Ascending aorta (tissue), 2 donors: ENCODE measurements around the gene FGF16. TPM values are rescaled to one million over a fixed set of nuclear protein-coding genes. Genes with fewer than 3 reads are reported as not detected.

ENCODE experiments used
- DNase-seq, 2 donors: peaks; one replicate each; pipeline ENCODE4 v3.0.0-alpha.2; 2019; ENCODE audit warnings: low spot score in 2 of 2
- H3K27ac ChIP-seq, 2 donors: fragments of 200-600 bp; sonication (generic); one replicate each; pipeline ENCODE4 v1.5.1; 2016 to 2017; ENCODE audit warnings: mild to moderate bottlenecking in 1 of 2
- H3K27me3 ChIP-seq: fragments of 200-600 bp; sonication (generic); one replicate; pipeline ENCODE4 v1.5.1; 2017
- H3K36me3 ChIP-seq, 2 donors: fragments of 200-600 bp; sonication (generic); one replicate each; pipeline ENCODE4 v1.5.1; 2016
- H3K4me1 ChIP-seq, 2 donors: fragments of 200-600 bp; sonication (generic); one replicate each; pipeline ENCODE4 v1.5.1; 2016 to 2017; ENCODE audit warnings: mild to moderate bottlenecking in 1 of 2
- H3K4me3 ChIP-seq, 2 donors: fragments of 200-600 bp; sonication (generic); one replicate each; pipeline ENCODE4 v1.5.1; 2016 to 2017; ENCODE audit warnings: mild to moderate bottlenecking in 1 of 2
- H3K9me3 ChIP-seq, 2 donors: fragments of 200-600 bp; sonication (generic); one replicate each; pipeline ENCODE4 v1.5.1; 2016
- intact Hi-C: fragments of 100-400 bp; cut with DNase I; formaldehyde crosslinking; loops from one replicate; pipeline ENCODE4 v1.15.1; 2023
- total RNA-seq: library from RNA; depleted of rRNA; stranded (reverse); fragments of >200 nt; gene quantifications from one replicate; pipeline ENCODE4 v1.1.0, GENCODE V29; 2016
- TF ChIP-seq, protein P1 (sequence below), 3 experiments: fragments of 200-600 bp in 2 of 3; fragments of 450-650 bp in 1 of 3; sonication (generic) in 2 of 3; IDR thresholded peaks; one replicate each; pipeline ENCODE4 v1.5.1; 2016 to 2019; ENCODE audit warnings: antibody characterized with exemption in 3 of 3, mild to moderate bottlenecking in 1 of 3, moderate library complexity in 1 of 3

FGF16 gene
- total RNA-seq, 1 donor from 2014 or later = not detected

DNA sequence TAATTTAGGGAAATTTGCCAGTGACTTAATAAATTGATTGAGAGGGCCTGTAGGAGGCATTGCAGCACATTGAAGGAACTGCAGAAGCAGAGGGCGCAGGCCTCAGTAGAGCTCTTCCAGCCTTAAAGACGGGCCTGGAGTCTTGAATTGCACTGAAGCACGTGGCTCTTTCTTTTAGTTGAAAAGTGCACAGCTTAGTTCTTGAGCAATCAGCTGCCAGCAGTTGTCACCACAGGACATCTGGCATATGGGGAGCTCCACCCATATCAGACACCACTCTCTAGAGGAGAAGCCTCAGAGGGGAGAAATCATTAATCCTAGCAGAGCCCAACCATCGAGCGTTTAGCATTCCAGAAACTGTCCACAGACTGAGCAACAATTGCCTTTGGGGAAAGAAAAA is 16.0 kb upstream of the FGF16 start:
- no peak for DNase-seq
- H3K9me3 ChIP-seq = no peaks in the 10 kb centered on the region
- no peaks in the 10 kb centered on the region for H3K4me1 ChIP-seq
- H3K4me3 ChIP-seq = no peak overlapping the region
- H3K27me3 ChIP-seq = no peaks in the 10 kb centered on the region
- no peaks in the 10 kb centered on the region for H3K36me3 ChIP-seq
- TF ChIP-seq, protein P1, sequence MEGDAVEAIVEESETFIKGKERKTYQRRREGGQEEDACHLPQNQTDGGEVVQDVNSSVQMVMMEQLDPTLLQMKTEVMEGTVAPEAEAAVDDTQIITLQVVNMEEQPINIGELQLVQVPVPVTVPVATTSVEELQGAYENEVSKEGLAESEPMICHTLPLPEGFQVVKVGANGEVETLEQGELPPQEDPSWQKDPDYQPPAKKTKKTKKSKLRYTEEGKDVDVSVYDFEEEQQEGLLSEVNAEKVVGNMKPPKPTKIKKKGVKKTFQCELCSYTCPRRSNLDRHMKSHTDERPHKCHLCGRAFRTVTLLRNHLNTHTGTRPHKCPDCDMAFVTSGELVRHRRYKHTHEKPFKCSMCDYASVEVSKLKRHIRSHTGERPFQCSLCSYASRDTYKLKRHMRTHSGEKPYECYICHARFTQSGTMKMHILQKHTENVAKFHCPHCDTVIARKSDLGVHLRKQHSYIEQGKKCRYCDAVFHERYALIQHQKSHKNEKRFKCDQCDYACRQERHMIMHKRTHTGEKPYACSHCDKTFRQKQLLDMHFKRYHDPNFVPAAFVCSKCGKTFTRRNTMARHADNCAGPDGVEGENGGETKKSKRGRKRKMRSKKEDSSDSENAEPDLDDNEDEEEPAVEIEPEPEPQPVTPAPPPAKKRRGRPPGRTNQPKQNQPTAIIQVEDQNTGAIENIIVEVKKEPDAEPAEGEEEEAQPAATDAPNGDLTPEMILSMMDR (IDR thresholded peaks at IDR 0.05) = no peak
- intact Hi-C loops = no loop called here
- H3K27ac ChIP-seq = no peak overlapping the region

DNA sequence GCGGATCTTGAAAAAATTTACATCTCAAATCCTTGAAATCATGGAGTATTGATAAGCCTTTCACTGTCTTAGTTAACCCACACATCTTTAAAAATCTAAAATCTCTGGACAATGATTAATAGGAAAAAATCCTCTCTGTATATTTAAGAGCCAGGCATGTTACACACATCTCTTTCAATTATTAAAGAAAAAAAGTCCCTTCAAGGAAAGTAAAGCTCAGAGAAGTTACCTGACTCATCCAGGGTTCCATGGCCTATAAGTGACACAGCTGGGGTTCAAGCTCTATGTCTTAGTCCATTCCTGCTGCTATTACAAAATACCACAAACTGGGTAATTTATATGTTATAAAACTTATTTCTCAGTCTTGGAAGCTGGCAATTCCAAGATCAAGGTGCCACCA is 14.2 kb upstream of the FGF16 start:
- Histone ChIP-seq H3K27me3 (no peaks in the 10 kb centered on the region), H3K9me3 (no peaks in the 10 kb centered on the region), H3K36me3 (no peaks in the 10 kb centered on the region), H3K4me3 (no peak overlapping the region), H3K4me1 (no peaks in the 10 kb centered on the region), H3K27ac (no peak overlapping the region)
- intact Hi-C loops = no loop called here
- TF ChIP-seq, protein P1 (IDR thresholded peaks at IDR 0.05) = no peak
- DNase-seq = no peak

DNA sequence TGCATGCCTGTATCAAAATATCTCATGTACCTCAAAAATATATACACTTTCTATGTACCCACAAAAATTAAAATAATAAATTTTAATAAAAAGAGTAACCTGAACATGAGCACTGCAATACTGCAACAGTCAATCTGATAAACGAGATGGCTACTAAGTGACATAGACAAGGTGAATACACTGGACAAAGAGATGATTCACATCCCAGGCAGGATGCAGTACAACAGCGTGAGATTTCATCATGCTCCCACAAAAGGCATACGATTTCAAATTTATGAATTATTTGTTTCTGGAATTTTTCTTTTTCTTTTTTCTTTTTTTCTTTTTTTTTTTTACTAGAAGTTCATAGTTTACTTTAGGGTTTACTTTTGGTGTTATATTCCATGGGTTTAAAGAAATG is 12.2 kb upstream of the FGF16 start:
- H3K4me1 ChIP-seq = no peaks in the 10 kb centered on the region
- no peak for DNase-seq

DNA sequence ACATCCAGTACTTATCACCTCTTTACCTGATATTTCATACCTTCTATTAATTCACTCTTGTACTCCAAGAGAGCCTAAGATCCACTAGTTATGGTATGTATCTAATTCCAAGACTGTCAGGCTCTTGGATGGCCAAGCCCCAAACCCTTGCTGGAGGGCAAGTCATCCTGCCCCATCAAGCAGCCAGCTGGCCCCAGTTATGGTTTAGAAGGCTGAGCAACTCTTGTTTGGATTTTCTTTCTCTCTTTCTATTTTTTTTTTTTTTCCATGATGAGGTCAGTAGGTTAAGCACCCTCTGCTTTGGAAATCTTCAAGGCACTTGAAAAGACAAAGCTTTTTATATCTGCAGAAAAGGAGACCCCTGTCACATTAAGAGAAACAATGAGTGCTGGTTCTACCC is 10.9 kb upstream of the FGF16 start:
- Histone ChIP-seq H3K9me3 (no peaks in the 10 kb centered on the region), H3K36me3 (no peaks in the 10 kb centered on the region), H3K4me3 (no peak overlapping the region), H3K27me3 (no peaks in the 10 kb centered on the region), H3K4me1 (no peaks in the 10 kb centered on the region), H3K27ac (no peak overlapping the region)
- intact Hi-C loops = no loop called here
- TF ChIP-seq, protein P1 (IDR thresholded peaks at IDR 0.05) = no peak
- no peak for DNase-seq

More for the DNA sequence above, 12.2 kb upstream of the FGF16 start:
- intact Hi-C loops = no loop called here
- Histone ChIP-seq H3K9me3 (no peaks in the 10 kb centered on the region), H3K27ac (no peak overlapping the region), H3K4me3 (no peak overlapping the region), H3K36me3 (no peaks in the 10 kb centered on the region), H3K27me3 (no peaks in the 10 kb centered on the region)
- TF ChIP-seq, protein P1 (IDR thresholded peaks at IDR 0.05) = no peak

DNA sequence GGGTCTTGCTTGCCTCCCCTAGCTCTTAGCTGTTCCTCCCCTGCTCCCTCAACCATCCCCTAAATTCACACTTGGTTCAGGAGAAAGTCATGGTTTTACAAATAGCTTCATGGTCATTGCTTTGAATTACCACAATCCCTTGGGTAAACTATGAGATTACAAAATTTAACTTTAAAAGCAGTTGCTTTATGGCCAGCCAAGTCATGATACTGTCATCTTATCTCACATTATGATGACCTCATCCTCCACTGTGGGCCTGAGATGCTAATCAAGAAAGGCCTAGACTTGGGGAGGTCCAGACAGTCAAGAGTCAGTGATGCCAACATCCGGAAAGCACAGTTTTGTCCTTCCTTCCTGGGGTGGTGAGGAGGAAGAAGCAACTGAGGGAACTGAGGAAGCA is 10.5 kb upstream of the FGF16 start:
- intact Hi-C loops = no loop called here
- TF ChIP-seq, protein P1 (IDR thresholded peaks at IDR 0.05) = no peak
- Histone ChIP-seq H3K4me1 (no peaks in the 10 kb centered on the region), H3K36me3 (no peaks in the 10 kb centered on the region), H3K4me3 (no peak overlapping the region), H3K9me3 (no peaks in the 10 kb centered on the region), H3K27me3 (no peaks in the 10 kb centered on the region), H3K27ac (no peak overlapping the region)
- no peak for DNase-seq

DNA sequence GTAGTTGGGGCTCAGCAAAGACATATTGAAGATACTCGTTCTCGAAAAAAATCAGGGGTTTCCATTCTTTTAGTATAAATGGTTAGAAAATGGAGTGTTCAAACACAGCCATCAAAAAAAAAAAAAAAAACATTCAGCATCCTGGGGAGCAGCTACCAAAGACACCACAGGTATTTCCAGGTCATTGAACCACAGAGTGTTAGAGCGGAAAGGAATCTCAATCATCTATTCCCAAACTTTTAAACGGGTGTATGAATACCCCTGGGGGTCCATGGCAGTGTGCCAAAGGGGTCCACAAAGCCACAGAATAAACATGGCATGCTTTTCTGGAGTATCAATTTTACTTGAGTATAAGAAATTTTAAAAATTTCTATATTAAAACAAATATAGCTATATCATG is 6.9 kb upstream of the FGF16 start:
- TF ChIP-seq, protein P1 (IDR thresholded peaks at IDR 0.05) = no peak
- no peaks in the 10 kb centered on the region for H3K27me3 ChIP-seq
- H3K9me3 ChIP-seq = no peaks in the 10 kb centered on the region
- no peak overlapping the region for H3K27ac ChIP-seq
- DNase-seq = no peak
- H3K36me3 ChIP-seq = no peaks in the 10 kb centered on the region
- H3K4me1 ChIP-seq = no peaks in the 10 kb centered on the region
- intact Hi-C loops = loop anchor here (10.0 kb wide), 1 partner anchor 356 kb away; no protein-coding TSS in a partner anchor
- H3K4me3 ChIP-seq = no peak overlapping the region
